ENCODE data around the gene ATP10A. TPM values are rescaled to one million over a fixed set of nuclear protein-coding genes. Genes with fewer than 3 reads are reported as not detected.
"Not testable (repeated sequence)": the region's sequence is repeated elsewhere in the genome, so short reads cannot be mapped to it uniquely, and the experiment has no call there.

Gene ATP10A
- total RNA-seq, 1 experiment from 2014 or later: 0.02 TPM

GRCh38 chr15:25858952-25859760 lies 4.0 kb downstream of the ATP10A start:
- ChIA-PET POLR2A (no interaction called here), CTCF (no interaction called here), RAD21 (ENCODE audit: low non-redundant PET in 1 of 2, low total read pairs in 2 of 2, uncharacterized antibody in 2 of 2, unreplicated experiment in 2 of 2) (no interaction called here)
- intact Hi-C loops (cut with micrococcal nuclease): no loop called here
- Histone ChIP-seq H3K36me3 (ENCODE audit: control insufficient read depth in 1 of 2, insufficient read depth in 2 of 2, low read length in 2 of 2) (no peaks in the 10 kb centered on the region), H3K27ac (ENCODE audit: low read depth, low read length) (no peak overlapping the region), H3K9ac (ENCODE audit: low read length) (no peak overlapping the region), H3K4me2 (ENCODE audit: low read length) (no peak overlapping the region), H3K27me3 (ENCODE audit: insufficient read depth, low read length) (no peaks in the 10 kb centered on the region), H3K4me3 (replicated peaks in 1 of 2; ENCODE audit: low read depth in 1 of 2, low read length in 2 of 2) (no peak overlapping the region), H3K9me3 (ENCODE audit: control insufficient read depth in 1 of 2, insufficient read depth in 1 of 2, low read depth in 1 of 2, low read length in 2 of 2) (peaks cover 0 to 26% of the 10 kb centered on the region in 2 experiments; a peak in 2 of 4 replicates), H4K20me1 (ENCODE audit: insufficient read depth) (no peaks in the 10 kb centered on the region), H3K4me1 (ENCODE audit: control insufficient read depth in 1 of 2, insufficient read depth in 2 of 2, low read length in 2 of 2) (no peaks in the 10 kb centered on the region), H3K9me2 (ENCODE audit: insufficient read depth) (no peaks in the 10 kb centered on the region), H2AFZ (ENCODE audit: low read depth, low read length, poor library complexity, severe bottlenecking) (no peak overlapping the region), H3K79me2 (ENCODE audit: insufficient read depth, low read length) (no peaks in the 10 kb centered on the region)
- DNase-seq (ENCODE audit: low read depth, low spot score) (no peak), ATAC-seq (no peak)
- no peak for TF ChIP-seq SP1 (IDR thresholded peaks at IDR 0.05; ENCODE audit: low read depth)
- no peak for TF ChIP-seq ELF1 (IDR thresholded peaks at IDR 0.05; ENCODE audit: borderline replicate concordance, low read depth)
- TF ChIP-seq MAX (IDR thresholded peaks at IDR 0.05): no peak
- no peak for TF ChIP-seq CEBPB (IDR thresholded peaks at IDR 0.05; ENCODE audit: low read depth)
- no peak for TF ChIP-seq POLR2A (IDR thresholded peaks at IDR 0.05; ENCODE audit: borderline replicate concordance, extremely low read depth, insufficient read depth, insufficient read length)
- TF ChIP-seq FOSL1 (IDR thresholded peaks at IDR 0.05; ENCODE audit: low read depth): no peak
- TF ChIP-seq TCF7L2 (IDR thresholded peaks at IDR 0.05; ENCODE audit: borderline replicate concordance, extremely low read depth, insufficient read depth, insufficient read length): no peak
- TF ChIP-seq POLR2AphosphoS5 (IDR thresholded peaks at IDR 0.05; ENCODE audit: low read depth, low read length): no peak
- no peak for TF ChIP-seq SIN3A (IDR thresholded peaks at IDR 0.05; ENCODE audit: low read depth)
- TF ChIP-seq CTCF (IDR thresholded peaks at IDR 0.05 in 2 of 3, conservative IDR thresholded peaks at IDR 0.05 in 1 of 3; ENCODE audit: borderline replicate concordance in 1 of 3, insufficient read depth in 1 of 3, low read depth in 2 of 3, low read length in 2 of 3): no peak
- TF ChIP-seq EGR1 (IDR thresholded peaks at IDR 0.05; ENCODE audit: low read depth): no peak
- no peak for TF ChIP-seq EZH2phosphoT487 (IDR thresholded peaks at IDR 0.05; ENCODE audit: borderline replicate concordance)
- no peak for TF ChIP-seq ATF3 (IDR thresholded peaks at IDR 0.05)
- TF ChIP-seq ZNF274 (IDR thresholded peaks at IDR 0.05; ENCODE audit: low read depth, low read length): no peak
- TF ChIP-seq JUND (IDR thresholded peaks at IDR 0.05): no peak
- TF ChIP-seq YY1 (IDR thresholded peaks at IDR 0.05; ENCODE audit: extremely low read depth, insufficient replicate concordance, low read depth, low read length): no peak
- no TSS peak for BruUV-seq (replicated peaks)

- ATAC-seq; H3K27me3 ChIP-seq (ENCODE audit: insufficient read depth, low read length); POLR2A ChIA-PET: not testable (repeated sequence)
Observed at GRCh38 chr15:25856059-25856458, 7.1 kb downstream of the ATP10A start.

More at GRCh38 chr15:25856059-25856458, 7.1 kb downstream of the ATP10A start:
- H3K27ac ChIP-seq (ENCODE audit: low read depth, low read length); H3K36me3 ChIP-seq (ENCODE audit: control insufficient read depth in 1 of 2, insufficient read depth in 2 of 2, low read length in 2 of 2); H3K79me2 ChIP-seq (ENCODE audit: insufficient read depth, low read length); BruUV-seq (replicated peaks); H3K4me3 ChIP-seq (replicated peaks in 1 of 2; ENCODE audit: low read depth in 1 of 2, low read length in 2 of 2); H3K9me2 ChIP-seq (ENCODE audit: insufficient read depth); CTCF ChIA-PET; RAD21 ChIA-PET (ENCODE audit: low non-redundant PET in 1 of 2, low total read pairs in 2 of 2, uncharacterized antibody in 2 of 2, unreplicated experiment in 2 of 2); H3K4me1 ChIP-seq (ENCODE audit: control insufficient read depth in 1 of 2, insufficient read depth in 2 of 2, low read length in 2 of 2); DNase-seq (ENCODE audit: low read depth, low spot score); H3K4me2 ChIP-seq (ENCODE audit: low read length); intact Hi-C loops (cut with micrococcal nuclease); H2AFZ ChIP-seq (ENCODE audit: low read depth, low read length, poor library complexity, severe bottlenecking); H3K9ac ChIP-seq (ENCODE audit: low read length); H4K20me1 ChIP-seq (ENCODE audit: insufficient read depth): not testable (repeated sequence)
- peaks cover 5 to 36% of the 10 kb centered on the region in 2 experiments; a peak in 2 of 4 replicates for H3K9me3 ChIP-seq (ENCODE audit: control insufficient read depth in 1 of 2, insufficient read depth in 1 of 2, low read depth in 1 of 2, low read length in 2 of 2)
